Left renal pelvis (tissue), 4 donors: ENCODE data around the gene SLC37A3. TPM values are rescaled to one million over a fixed set of nuclear protein-coding genes. Genes with fewer than 3 reads are reported as not detected.
"Not testable (repeated sequence)": the region's sequence is repeated elsewhere in the genome, so short reads cannot be mapped to it uniquely, and the experiment has no call there.

ENCODE experiments used
- DNase-seq, 4 donors: peaks; one replicate each; pipeline ENCODE4 v3.0.0-alpha.2; 2013; ENCODE audit warnings: low read depth in 4 of 4, low spot score in 3 of 4
- polyA plus RNA-seq, 4 donors: library from polyadenylated mRNA; unstranded; fragments of 120-200 nt; gene quantifications; one replicate each; pipeline ENCODE4 v1.2.1, GENCODE V29; 2013; ENCODE audit not compliant: insufficient read length in 4 of 4

Gene SLC37A3
- 10 to 100 TPM; 52.8 to 76.8 (median 62.1) TPM for polyA plus RNA-seq

- peak in 2 of 4 donors; percentile 59 to 64 for DNase-seq
Observed at GRCh38 chr7:140397784-140398750, at the start of gene SLC37A3. Gene SLC37A3, minus strand, starts transcription at chr7:140398530. Its CDS starts 16,004 bp downstream, at chr7:140382526.

GRCh38 chr7:140447841-140448240 is 49.5 kb upstream of the SLC37A3 start:
- no peak for DNase-seq

- no peak for DNase-seq
Observed at GRCh38 chr7:140446467-140446866, 48.1 kb upstream of the SLC37A3 start.

GRCh38 chr7:140441519-140441918 is 43.2 kb upstream of the SLC37A3 start:
- no peak for DNase-seq

- DNase-seq, result no peak
Observed at GRCh38 chr7:140440593-140440992, 42.3 kb upstream of the SLC37A3 start.

- no peak for DNase-seq
Observed at GRCh38 chr7:140439359-140439758, 41.0 kb upstream of the SLC37A3 start.

DNA sequence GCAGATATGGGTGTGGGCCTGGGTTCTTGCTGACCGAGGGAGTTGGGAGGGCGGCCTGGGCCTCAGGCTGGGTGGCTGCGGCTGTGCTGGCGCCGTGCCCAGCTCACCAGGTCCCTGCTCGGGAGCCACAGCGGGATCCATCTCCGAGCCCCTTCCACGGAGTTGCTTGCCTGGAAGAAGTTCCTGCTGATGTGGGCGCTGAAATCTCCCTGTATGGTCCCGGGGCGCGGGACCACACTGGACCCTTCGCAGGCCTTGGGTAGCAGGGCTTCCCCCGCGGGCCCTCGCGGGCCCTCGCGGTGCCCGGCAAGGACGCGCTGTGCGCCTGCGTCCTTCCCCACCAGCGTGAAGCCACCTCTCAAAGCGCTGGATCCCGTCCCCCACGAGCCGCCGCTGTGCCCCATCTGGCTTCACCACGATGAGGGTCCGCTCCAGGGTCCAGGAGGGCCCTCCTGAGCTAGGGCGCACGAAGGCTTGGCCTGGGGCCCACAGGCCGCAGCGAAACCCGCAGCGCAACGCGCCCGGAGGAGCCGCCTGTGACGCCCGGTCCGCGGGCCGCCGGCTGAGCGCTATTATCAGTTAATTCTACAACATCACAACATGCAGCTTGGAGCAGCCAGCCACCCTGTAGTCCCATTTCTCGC is 37.0 kb upstream of the SLC37A3 start:
- DNase-seq, result no peak

- no peak for DNase-seq
Observed at GRCh38 chr7:140433396-140433795, 35.1 kb upstream of the SLC37A3 start.

DNA sequence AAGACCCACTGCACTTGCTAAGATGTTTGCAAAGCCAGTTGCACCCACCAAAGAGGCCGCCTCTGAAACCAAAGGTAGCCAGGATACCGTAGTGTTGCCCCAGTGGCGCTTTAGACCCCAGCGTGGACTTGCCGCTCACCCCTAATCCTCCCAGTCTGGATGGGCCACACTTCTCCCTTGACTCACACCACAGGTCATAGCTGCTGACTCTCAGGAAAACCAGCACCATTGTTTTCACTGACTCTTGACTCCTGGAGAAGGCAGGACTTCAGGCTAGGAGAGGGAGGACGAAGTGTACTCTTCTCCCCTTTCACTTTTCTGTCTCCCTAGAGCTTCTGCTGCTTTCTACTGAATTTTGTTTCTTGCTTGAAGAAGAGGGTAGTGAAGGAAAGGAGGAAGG is 27.8 kb upstream of the SLC37A3 start:
- DNase-seq, result no peak

GRCh38 chr7:140425718-140426117 is 27.4 kb upstream of the SLC37A3 start:
- DNase-seq, result no peak

DNA sequence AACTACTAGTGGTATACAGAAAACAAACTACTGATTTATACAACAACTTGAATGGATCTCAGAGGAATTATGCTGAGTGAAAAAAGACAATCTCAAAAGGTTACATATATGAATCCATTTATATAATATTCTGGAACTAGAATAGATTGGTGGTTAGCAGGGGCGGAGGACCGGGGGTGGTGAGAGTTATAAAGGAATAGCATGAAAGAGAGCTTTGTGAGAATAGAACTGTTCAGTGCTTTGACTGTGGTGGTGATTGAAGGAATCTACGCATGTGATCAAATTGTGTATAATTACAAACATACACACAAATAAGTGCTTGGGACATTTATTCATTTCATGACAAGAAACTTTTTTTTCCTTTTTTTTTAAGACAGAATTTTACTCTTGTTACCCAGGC is 25.2 kb upstream of the SLC37A3 start:
- no peak for DNase-seq

DNA sequence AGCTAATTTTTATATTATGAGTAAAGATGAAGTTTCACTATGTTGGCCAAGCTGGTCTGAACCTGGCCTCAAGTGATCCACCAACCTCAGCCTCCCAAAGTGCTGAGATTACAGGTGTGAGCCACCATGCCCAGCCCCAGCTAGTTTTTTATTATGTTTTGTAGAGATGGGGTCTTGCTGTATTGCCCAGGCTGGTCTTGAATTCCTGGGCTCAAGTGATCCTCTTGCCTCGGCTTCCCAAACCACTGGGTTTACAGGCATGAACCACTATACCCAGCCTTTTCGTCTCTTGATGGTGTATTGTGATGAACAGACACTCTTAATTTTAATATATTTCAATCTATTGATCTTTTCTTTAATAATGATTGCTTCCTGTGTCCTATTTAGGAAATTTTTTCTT is 23.2 kb upstream of the SLC37A3 start:
- DNase-seq, result no peak

DNA sequence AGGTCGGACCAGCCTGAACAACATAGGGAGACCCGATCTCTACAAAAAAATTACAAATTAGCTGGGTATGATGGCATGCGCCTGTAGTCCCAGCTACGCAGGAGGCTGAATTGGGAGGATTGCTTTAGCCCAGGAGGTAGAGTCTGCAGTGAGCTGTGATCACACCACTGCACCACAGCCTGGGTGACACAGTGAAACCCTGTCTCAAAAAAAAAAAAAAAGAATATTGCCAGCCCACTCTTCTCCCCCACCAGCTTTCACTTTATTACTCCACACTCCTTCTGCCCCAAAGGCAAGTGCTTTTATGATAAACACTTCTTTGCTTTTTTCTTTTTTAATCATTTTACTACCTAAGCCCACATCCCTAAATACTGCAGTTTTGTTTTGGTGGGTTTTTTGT is 20.3 kb upstream of the SLC37A3 start:
- no peak for DNase-seq

DNA sequence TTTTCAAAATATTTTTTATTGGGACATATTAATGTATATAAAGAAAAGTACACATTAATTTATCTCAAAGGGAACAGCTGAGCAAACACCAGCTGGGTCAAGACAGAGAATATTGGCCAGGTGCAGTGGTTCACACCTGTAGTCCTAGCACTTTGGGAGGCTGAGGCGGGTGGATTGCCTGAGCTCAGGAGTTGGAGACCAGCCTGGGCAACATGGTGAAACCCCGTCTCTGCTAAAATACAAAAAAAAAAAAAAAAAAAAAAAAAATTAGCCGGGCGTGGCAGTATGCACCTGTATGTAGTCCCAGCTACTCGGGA is 19.8 kb upstream of the SLC37A3 start:
- DNase-seq, result not testable (repeated sequence)

DNA sequence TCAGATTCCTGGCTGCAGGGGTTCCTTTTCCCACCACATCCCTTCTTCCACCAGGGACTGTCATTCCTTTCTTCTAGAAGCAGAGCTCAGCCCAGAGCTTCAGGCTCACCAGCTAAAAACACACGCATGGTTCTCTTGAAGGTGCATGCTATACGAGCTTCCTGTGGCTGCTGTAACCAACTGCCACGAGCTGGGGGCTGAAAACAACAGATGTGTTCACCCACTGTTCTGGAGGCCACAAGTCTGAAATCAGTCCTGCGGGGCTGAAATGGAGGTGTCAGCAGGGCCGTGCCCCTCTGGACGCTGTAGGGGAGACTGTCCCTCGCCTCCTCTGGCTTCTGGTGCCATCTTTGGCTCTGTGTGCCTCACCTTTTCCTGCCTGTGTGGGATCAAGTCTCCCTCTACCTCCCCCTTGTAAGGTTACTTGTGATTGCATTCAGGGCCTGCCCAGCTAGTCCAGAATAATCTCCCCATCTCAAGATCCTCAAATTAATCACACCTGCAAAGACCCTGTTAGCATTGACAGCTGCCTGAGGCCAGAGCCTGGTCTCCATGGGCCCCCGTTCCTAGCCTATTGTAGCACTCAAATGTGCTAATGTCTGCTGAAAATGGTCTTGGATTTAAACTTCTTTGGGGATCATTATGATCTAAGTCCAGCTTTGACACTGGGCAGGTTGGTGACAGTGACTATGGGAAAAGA is 19.3 kb upstream of the SLC37A3 start:
- DNase-seq, result no peak

GRCh38 chr7:140416560-140416959 is 18.2 kb upstream of the SLC37A3 start:
- DNase-seq, result no peak

DNA sequence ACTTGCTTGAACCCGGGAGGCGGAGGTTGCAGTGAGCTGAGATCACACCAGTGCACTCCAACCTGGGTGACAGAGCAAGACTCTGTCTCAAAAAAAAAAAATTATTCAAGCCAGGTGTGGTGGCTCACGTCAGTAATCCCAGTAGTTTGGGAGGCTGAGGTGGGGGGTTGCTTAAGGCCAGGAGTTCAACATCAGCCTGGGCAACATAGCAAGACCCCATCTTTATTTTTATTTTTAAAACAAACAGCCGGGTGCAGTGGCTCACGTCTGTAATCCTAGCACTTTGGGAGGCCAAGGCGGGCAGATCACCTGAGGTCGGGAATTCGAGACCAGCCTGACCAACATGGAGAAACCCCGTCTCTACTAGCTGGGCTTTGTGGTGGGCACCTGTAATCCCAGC is 17.5 kb upstream of the SLC37A3 start:
- DNase-seq, result not testable (repeated sequence)

- DNase-seq, result no peak
Observed at GRCh38 chr7:140415361-140415760, 17.0 kb upstream of the SLC37A3 start.

DNA sequence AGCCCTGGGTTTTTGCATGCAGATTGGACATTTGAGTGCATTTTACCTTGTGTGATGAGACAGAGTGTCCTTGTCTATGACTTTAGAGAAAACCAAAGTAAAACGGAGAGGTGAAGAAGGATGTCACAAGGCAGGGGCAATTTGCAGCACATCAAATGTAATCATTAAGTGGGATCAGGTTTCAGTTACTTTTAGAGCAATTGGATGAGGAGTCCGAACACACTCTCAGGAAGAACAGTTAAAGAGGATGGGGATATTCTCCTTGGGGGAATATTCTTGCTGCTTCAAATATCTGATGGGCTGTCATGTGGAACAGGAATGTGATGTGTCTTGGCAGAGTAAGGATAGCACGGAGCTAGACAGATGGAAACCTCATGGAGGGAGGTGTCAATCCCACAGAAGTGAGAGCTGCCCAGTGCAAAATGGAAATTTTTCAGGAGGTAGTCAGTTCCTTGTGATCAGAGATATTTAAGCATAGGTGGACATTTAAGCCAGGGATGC is 6.3 kb upstream of the SLC37A3 start:
- DNase-seq, result no peak

- DNase-seq, result no peak
Observed at GRCh38 chr7:140403878-140404564, 5.7 kb upstream of the SLC37A3 start, which contains the start of gene RAB19. Gene RAB19, plus strand, starts transcription at chr7:140404058. Its CDS starts 3,589 bp downstream, at chr7:140407647.
